GM18873 (cell line): ENCODE data around the gene MTAP.
A peak's percentile ranks its signal among the peaks of the same experiment; 100 is the strongest.

Experiments
- ATAC-seq: cut with Tn5 transposase; IDR thresholded peaks from one replicate; pipeline ENCODE4 v1.9.1; 2021; ENCODE audit warnings: mild to moderate bottlenecking, moderate library complexity, moderate number of reproducible peaks; ENCODE audit not compliant: unreplicated experiment, low FRiP score

The MTAP gene

DNA sequence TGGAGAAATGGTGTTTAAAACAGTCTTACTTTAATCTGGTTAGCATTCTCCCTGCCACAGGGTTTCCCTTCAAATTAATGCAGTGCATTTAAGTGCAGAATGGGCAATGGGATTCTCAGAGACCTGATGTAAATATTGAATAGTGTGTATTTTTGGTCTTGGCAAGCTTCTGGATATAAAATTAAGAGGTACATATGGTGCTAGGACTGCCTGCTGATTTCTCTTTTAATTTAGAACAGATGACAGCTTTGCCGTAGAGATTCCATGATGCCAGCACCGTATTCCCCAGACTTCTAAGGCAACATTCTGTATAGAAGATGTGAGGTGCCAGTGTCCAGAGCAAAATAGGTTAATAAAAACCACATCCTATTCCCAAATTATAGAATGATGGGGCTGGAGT, 1.9 kb downstream of the MTAP start:
- ATAC-seq = no peak

DNA sequence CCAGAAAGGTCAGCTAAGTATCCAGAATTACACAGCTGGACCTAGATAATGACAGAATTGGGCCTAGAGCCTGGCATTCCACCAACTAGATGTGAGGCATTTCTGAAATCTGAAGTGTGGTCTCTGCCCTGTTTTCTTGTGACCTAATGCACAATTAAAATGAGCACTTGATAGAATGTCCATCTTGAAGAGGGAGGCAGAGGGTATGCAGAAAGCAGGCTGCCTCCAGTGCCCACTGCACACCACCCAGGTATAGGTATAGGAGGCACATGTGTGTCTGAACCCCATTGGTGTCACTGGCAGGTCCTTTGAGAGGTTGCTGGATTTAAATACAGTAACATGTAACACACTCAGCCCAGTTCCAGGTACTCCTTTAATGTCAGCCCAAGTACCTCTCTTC, 2.4 kb downstream of the MTAP start:
- no peak for ATAC-seq

DNA sequence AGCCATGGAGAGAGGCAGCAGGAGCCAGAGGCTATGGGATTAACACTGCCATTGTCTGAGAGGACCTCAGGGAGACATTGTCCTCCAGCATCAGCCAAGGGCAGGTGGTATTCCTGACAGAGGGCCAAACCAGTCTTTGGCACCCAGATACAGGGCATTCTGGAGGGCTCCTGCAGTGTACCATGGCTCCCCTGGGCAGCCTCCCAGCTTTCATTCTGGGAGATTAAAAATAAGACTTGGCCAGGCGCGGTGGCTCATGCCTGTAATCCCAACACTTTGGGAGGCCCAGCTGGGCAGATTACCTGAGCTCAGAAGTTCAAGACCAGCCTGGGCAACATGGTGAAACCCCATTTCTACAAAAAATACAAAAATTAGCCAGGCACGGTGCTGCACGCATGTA, 4.2 kb downstream of the MTAP start:
- no peak for ATAC-seq

DNA sequence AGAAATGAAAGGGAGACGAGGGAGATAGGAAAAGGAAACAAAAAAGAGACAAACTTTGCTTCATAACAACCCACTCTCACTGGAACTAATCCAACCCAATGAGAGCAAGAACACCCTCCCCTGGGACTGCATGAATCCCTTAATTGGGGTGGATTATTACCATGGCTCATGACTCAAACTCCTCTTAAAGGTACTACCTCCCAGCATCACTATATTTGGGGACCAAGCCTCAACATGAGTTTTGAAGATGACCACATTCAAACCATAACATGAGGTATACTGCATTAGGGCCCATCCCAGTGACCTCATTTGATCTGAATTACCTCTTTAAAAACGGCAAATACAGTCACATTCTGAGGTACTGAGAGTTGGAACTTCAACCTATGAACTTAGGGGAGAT, 8.0 kb downstream of the MTAP start:
- ATAC-seq = no peak

DNA sequence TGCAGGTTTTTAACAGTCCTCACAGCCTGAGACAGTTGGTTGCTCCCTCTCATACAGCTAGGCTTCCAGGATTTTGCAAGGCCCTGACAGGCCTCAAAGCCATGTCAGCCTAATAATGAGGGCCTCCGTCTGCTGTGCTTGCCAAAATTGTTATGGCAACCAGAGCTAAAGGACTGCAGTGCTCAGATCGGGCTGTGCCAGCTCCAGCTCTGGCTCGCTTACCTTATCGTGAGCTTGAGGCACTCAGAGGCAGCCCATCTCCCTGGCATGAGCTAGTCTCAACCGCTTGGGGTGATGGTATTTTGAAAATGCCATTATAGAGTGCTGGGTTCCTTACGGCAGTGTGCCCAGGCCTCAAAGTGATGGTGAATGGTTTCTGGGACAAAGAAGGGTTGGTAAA, 8.4 kb downstream of the MTAP start:
- ATAC-seq = no peak

DNA sequence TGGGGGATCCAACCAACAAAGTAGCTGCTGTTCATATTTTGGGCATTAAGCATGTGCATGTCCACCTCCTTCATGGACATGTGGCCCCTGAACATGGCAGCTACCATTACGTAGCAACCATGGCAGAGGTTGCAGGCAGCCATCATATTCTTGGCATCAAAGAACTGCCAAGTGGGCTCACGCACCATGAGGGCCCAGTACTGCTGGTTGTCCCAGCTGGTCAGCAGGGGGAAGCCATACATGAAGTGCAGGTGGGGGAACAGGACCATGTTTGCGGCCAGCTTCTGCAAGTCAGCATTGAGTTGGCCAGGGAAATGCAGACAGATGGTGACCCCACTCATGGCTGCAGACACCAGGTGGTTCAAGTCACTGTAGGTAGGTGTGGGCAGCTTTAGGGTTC, 9.5 kb downstream of the MTAP start:
- no peak for ATAC-seq

DNA sequence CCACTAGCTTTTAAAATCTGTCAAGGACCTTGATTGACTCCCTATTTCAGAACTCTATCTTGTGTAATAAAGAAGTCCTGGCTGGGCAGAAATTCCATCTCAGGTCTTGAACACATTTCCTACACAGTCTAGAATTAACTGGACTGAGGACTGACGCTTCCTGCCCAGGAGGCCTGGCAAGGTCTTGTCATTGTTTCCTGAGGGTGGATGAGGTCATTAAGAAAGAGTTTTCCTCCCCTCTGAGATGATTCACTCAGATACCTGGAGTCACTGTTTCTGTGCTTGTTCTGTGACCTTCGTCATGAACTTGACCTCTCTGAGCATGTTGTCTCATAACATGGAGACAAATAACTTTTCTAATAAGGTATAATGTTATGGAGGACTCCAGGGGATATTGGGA, 10.0 kb downstream of the MTAP start:
- ATAC-seq = no peak

DNA sequence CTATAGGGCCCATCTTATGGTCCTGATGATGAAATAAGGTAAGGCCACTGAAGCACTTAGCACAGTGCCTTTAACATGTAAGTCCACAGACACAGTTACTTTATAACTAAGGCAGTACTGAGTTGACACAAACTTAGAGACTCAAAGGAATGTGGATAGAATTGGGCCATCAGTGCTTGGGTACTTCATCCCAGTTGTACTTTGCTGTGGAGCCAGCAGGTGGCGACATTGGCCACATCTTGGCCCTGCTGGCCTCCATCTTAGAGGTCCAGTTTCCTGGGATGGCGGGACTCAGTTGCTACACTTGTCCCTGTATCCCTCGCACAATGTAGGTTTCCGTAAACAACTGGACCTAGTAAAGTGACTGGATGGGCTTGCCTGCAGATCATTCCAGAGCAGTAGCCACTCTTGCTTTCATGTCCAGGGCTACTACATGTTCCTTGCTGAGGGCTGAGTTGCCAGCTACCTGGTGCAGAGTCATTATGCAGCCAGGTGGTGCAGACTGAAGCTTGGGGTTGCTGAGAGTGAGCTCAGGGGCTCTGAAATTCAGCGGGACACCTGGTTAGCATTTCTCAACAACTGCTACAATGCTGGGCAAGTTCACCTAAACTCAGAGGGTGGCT, 10.6 kb downstream of the MTAP start:
- ATAC-seq = no peak

DNA sequence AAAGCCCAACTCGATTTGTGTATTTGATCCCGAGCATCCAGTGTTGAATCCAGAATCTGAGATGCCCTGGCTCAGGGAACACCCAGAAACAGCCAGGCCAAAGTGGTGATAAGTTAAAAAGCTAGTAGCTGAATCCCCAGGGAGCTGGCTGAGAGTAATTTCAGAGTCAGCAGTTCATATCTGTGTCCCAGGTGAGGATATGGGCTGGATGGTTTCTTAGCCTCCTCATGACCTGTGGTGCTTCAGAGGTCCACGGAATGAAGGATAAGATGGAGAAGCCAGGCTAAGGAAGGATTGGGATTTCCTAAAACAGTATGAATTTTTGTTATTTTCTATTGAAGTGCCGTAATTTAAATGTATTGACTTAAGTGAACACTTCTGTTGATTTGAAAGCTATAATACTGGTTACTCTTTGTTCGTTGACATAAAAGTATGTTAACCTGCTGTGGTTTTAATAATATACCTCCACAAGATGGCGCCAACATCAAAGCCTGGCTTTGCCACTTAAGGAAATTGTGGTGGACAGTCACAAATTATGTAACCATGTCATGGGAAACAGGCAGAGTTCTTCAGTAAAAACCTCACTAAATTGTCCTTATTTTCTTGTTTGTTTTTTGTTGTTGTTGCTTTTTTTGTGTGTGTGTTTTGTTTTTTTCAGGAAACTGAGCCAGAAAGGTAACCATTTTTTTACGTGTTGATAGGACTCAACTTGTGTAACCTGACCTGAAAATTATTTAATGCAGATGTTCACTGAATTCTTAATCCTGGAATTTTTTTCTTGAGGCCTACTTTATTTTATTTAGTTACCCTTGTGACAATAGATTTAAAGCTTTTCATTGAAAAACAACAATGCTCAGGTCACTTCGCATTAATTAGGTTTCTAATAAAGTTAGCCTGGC, 11.4 kb downstream of the MTAP start:
- ATAC-seq = no peak

DNA sequence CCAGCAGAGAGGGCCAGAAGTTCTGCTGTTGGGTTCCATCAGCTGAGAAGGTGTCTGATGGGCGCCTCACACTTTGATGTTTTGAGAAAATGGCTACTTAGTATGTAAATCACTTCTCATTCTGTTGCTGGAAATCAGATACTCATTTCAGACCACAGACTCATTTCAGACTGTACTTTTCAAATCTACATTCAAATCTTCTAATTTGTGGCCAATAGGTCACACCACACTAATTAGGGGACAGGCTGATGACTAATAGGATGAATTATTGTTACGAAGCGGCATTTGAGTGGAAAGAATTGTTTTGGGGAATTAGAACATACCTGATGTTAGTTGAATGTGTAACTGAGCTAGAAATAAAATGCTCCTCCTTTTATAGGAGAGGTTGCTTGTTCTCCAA, 13.2 kb downstream of the MTAP start:
- no peak for ATAC-seq

DNA sequence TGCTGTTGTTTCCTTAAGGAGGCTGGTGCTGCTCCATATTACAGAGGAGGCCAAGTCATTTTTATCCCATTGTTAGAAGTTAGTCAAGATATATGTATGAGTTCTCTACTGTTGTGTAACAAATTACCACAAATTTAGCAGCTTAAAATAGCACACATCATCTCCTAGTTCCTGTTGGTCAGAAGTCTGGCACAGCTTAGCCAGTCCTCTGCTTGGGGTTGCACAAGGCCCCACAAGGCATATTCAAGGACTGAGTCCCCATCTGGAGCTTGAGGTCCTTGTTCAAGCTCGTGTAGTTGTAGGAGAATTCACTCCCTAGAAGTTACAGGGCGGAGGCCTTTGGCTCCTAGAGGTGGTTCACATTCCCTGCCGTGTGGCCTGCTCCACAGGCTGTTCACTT, 14.7 kb downstream of the MTAP start:
- no peak for ATAC-seq

DNA sequence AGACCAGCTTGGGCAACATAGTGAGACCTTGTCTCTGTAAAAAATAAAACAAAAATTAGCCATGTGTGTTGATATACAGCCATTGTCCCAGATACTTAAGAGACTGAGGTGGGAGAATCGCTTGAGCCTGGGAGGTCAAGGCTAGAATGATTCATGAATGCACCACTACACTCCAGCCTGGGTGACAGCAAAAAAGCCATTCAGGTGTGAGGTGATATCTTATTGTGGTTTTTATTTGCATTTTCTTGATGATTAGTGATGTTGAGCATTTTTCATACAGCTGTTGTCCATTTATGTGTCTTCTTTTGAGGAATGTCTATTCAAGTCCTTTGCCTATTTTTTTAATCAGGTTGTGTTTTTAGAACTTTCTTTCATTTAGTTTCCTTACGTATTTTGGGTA, 23.2 kb downstream of the MTAP start:
- ATAC-seq = no peak

DNA sequence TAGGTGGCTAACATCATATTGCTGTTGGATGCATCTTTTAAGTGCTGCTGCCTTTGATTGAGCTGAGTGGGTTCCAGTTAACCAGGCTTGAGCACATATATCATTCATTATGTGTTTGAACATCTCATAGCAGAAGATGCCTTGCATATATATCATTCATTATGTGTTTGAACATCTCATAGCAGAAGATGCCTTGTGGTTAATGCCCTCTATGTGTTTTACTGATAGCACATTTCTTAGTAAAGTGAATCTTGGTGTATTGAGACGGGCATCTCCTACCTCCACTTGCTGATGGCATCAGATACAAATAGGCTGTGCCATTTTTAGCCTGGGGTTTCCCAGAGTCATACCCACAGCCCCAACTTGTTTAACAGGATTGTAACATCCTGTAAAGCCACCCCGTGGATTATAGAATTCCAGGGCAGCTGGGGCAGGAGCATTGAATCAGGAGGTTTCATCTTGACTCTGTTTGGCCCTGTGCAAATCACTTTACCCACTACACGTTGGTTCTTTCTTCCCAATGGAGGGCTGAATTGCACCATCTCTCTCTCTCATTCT, 26.5 kb downstream of the MTAP start:
- ATAC-seq = no peak

DNA sequence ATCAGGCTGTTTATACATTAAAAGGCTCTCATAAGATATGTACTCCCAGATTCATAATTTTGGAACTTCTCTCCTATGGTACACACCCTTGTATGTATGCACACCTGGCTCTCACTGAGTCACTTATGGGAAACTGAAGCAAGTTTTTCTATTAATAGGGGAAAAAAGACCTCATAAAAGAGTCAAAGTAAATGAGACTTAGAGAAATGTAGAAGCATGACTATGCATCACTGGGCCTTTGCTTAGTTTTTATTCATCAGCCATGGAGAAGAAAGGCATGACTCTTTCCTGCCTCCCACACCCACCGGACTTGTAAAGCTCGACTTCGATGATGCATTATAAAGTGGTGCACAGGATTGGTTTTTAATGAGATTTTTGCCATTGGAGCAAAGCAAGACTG, 28.2 kb downstream of the MTAP start:
- ATAC-seq = no peak

DNA sequence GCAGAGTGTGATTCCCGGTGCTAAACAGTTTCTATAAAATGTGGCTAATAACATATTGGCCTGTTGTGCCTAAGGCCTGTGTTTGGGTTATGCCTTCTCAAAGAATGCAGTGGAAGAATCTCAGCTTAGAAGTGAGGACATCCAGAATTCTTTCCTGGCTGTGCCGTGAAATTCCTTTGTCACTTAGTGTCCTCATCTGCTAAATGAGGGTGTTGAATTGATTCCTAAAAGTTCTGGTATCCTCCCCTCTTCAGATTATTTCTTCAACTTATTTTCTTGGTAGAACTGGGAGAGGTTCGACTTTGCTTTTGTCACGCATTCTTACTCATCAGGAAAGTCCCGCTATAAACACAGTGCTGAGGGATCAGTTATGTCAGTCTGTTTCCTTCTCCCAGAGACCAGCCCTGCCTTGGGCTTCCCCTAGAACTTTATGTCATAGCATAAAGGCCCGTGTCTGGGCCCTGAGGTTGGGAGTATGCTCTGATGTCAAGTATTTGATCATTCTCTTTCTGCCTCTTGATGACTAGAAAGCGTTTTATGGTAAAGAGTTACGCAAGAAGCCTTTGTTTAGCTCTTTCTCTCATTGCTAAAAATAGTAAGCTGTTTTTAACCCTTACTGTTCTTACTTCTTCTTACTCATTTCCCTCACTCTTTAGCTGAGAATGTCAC, 29.5 kb downstream of the MTAP start:
- peak; percentile 85 for ATAC-seq

DNA sequence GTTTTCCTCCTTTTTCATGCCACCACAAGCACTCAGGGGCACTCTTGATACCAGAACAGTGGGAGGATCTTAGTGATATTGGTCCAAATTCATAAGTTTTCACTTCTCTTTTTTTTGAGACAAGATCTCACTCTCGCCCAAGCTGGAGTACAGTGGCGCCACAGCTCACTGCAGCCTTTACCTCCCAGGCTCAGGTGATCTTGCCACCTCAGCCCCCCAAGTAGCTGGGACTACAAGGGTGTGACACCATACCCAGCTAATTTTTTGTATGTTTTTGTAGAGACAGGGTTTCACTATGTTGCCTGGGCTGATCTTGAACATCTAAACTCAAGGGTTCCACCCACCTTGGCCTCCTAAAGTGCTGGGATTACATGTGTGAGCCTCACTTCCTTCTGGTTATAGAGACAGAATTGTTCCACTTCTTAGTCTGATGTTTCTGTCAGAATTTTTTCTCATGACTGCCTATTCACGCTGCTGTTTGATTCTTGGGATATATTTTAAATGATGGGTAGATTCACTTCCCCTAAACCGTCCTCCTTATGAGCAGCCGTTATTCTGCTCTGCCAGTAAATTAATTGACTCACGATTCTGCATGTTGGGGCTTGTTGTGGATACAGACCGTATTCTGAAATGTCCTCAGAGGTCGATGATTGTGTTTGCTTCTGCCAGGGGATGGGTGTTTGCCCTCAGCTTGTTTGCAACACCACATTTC, 30.8 kb downstream of the MTAP start:
- ATAC-seq = peak; percentile 67

DNA sequence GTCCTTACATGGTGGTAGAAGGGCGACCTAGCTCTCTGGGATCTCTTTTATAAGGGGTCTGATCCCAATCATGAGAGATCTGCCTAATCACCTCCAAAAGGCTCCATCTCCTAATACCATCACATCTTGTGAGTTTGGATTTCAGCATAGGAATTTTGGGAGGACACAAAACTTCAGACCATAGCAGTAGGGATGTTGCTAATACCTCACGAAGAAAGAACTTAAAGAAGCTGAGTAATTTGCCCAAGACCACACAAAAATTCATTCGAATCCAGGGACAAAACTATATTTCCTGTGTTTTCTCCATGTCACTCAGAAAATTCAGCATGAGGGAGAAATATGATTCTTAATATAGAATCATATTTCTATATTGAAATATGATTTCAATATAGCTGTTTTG, 32.7 kb downstream of the MTAP start:
- no peak for ATAC-seq

DNA sequence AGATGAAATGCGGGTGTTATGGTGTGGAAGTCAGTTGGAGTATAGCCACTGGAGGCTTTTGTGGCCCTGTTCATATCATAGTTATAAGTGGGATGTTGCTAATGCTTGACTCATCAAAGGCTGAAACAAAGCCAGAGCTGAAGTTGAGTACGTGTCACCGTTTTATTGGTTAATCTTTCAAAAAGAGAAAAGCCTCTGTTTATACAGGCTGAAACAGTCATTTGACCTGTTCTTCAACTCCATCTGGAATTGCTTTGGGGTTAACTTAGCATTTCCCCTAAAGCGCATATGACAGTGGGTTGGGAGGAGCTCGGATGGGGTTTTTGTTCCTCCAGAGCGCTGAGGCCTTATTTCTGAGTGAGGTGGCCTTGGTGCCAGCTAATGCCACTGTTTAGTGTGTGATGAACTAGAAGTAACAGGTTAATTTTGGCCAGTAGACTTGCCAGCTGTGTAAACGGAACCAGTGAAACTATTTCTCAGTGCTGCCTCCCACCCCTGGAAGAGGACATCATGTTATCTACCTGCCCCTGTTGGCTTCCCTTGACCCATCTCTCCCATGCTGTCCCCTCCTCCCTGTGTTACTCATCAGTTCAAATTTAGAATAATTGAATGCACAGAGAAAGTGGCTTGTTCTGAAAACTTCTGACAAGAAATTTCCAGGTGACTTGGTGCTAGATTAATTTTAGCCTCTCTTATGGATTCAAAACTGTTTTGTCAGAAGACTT, 34.2 kb downstream of the MTAP start:
- ATAC-seq = no peak

DNA sequence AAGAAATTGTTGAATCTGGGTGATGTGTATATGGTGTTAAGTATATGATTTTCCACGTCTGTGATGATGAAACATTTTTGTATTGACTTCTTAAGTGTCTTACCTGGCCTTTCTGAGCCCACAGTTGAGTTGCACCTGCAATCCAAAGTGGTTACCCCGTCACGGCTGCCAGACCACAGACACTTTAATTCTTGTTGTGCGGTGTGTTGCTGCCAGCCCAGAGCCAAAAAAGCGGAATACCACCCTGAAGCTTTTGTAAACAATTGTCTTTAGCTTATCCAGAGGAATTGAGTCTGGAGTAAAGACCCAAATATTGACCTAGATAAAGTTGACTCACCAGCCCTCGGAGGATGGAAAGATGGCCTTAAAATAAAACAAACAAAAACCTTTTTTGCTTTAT, 35.1 kb downstream of the MTAP start:
- ATAC-seq = no peak

DNA sequence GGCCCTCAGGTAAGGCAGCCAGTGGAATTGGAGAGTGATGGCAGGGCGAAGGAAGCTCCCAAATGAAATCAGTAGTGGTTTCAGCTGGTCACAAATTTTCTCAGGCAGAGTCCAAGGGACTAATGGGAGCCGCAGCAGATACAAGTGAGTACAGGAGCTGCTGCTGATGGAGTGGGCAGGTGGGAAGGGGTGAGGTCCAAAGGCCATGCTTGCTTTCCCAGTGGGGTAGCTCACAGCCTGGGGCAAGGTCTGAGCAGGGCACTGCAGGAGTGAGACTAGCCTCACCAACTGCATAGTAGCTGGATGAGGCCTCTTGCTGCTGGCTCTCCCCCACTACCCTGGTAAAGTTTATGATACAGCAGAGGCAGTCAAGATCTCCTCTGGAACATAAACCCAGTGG, 38.2 kb downstream of the MTAP start:
- no peak for ATAC-seq
